Peyer's patch (tissue), 4 donors: Measurements from ENCODE around the gene PRR20D.

ENCODE experiments used
- POLR2A ChIP-seq, 2 donors: fragments of 450-650 bp; IDR thresholded peaks; one replicate each; pipeline ENCODE4 v1.5.1; 2017; ENCODE audit warnings: antibody characterized with exemption in 2 of 2, mild to moderate bottlenecking in 2 of 2, moderate library complexity in 2 of 2
- TF ChIP-seq, protein P1 (sequence below), 6 experiments: fragments of 450-650 bp in 4 of 6; fragments of 200-600 bp in 2 of 6; sonication (generic) in 1 of 6; IDR thresholded peaks; one replicate each; pipeline ENCODE4 v1.5.1; 2017 to 2019; ENCODE audit warnings: antibody characterized with exemption in 6 of 6, mild to moderate bottlenecking in 3 of 6, moderate library complexity in 1 of 6

DNA sequence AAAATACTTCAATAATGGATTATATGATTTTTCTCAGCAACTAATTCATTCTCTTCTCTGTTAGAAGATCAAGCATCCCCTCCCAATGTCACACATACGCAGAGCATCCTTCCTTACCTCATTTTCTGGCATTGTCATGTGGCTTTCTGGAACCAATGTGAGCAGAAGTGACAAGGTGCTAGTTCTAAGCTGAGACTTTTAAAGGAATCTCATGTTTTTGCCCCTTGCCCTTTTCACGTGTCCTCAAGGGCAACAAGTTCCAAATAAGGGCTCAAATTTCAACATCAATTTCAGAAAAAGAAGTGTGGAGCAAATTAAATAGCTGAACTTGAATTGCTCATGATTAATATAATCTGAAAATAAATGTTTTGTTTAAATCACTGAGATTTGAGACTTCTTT, 24.3 kb upstream of the PRR20D start:
- TF ChIP-seq, protein P1, sequence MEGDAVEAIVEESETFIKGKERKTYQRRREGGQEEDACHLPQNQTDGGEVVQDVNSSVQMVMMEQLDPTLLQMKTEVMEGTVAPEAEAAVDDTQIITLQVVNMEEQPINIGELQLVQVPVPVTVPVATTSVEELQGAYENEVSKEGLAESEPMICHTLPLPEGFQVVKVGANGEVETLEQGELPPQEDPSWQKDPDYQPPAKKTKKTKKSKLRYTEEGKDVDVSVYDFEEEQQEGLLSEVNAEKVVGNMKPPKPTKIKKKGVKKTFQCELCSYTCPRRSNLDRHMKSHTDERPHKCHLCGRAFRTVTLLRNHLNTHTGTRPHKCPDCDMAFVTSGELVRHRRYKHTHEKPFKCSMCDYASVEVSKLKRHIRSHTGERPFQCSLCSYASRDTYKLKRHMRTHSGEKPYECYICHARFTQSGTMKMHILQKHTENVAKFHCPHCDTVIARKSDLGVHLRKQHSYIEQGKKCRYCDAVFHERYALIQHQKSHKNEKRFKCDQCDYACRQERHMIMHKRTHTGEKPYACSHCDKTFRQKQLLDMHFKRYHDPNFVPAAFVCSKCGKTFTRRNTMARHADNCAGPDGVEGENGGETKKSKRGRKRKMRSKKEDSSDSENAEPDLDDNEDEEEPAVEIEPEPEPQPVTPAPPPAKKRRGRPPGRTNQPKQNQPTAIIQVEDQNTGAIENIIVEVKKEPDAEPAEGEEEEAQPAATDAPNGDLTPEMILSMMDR (IDR thresholded peaks at IDR 0.05), result no peak
- TF ChIP-seq POLR2A (IDR thresholded peaks at IDR 0.05), result no peak
